HepG2 (cell line): Measurements from ENCODE around the gene FKBP5. TPM values are rescaled to one million over a fixed set of nuclear protein-coding genes. Genes with fewer than 3 reads are reported as not detected.

Source experiments
- ZFYVE20 ChIP-seq: sonication (generic); formaldehyde crosslinking; IDR thresholded peaks from 2 replicates; pipeline ENCODE4 v1.8.0; 2023; ENCODE audit warnings: low read depth, mild to moderate bottlenecking, moderate library complexity, missing genetic modification reagents, borderline replicate concordance
- polyA plus RNA-seq, 8 experiments: library from polyadenylated mRNA; depleted of rRNA in 3 of 8; stranded (reverse) in 7 of 8; unstranded in 1 of 8; fragments of >200 nt; fragmentation: Illumina TruSeq in 4 of 8; extraction: Trizol in 4 of 8; gene quantifications; 2 replicates each; pipeline versions ENCODE4 v1.2.1 to v1.2.3, GENCODE V29; 2011 to 2016; ENCODE audit warnings: low read depth in 4 of 8, missing spikeins in 1 of 8, mixed read lengths in 1 of 8; ENCODE audit not compliant: insufficient read depth in 1 of 8
- total RNA-seq, 5 experiments: library from RNA; depleted of rRNA; stranded (reverse); fragments of >200 nt; fragmentation: Illumina TruSeq; extraction: Trizol; gene quantifications; 2 replicates each; pipeline ENCODE4 v1.2.3, GENCODE V29; 2016; ENCODE audit warnings: low read depth in 1 of 5
- TF ChIP-seq, protein P1 (sequence below): sonication (generic); formaldehyde crosslinking; IDR thresholded peaks from one replicate; pipeline ENCODE4 v1.5.1; 2020; ENCODE audit warnings: mild to moderate bottlenecking, missing genetic modification reagents; ENCODE audit errors: not compliant biosample characterization
- TF ChIP-seq, protein P2 (sequence below): sonication (generic); formaldehyde crosslinking; IDR thresholded peaks from 2 replicates; pipeline ENCODE4 v1.5.1; 2020; ENCODE audit warnings: missing genetic modification reagents, mild to moderate bottlenecking, borderline replicate concordance

FKBP5 gene
- total and polyA plus RNA-seq, 2 of the 13 experiments (the other 11 are each of a cell fraction or from before 2014, with no cell fraction given) = 8.0 to 17.4 TPM

DNA sequence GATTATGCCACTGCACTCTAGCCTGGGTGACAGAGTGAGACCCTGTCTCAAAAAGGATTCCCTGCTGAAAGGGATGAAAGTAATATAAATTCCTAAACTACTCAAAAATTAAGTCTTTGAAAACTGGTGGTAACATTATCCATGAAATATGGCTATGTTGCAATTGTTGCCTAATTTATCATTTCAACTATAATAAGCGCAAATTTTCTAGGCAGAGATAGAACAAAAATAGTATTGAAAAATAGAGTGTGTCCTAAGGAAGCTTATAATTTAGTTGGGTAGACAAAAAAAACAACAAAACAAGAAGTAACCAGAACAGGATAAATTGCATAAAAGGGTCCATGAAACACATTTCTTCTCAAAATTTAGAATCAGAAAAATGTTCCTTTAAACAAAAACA is 68.0 kb downstream of the FKBP5 start (continued):
- TF ChIP-seq, protein P1, sequence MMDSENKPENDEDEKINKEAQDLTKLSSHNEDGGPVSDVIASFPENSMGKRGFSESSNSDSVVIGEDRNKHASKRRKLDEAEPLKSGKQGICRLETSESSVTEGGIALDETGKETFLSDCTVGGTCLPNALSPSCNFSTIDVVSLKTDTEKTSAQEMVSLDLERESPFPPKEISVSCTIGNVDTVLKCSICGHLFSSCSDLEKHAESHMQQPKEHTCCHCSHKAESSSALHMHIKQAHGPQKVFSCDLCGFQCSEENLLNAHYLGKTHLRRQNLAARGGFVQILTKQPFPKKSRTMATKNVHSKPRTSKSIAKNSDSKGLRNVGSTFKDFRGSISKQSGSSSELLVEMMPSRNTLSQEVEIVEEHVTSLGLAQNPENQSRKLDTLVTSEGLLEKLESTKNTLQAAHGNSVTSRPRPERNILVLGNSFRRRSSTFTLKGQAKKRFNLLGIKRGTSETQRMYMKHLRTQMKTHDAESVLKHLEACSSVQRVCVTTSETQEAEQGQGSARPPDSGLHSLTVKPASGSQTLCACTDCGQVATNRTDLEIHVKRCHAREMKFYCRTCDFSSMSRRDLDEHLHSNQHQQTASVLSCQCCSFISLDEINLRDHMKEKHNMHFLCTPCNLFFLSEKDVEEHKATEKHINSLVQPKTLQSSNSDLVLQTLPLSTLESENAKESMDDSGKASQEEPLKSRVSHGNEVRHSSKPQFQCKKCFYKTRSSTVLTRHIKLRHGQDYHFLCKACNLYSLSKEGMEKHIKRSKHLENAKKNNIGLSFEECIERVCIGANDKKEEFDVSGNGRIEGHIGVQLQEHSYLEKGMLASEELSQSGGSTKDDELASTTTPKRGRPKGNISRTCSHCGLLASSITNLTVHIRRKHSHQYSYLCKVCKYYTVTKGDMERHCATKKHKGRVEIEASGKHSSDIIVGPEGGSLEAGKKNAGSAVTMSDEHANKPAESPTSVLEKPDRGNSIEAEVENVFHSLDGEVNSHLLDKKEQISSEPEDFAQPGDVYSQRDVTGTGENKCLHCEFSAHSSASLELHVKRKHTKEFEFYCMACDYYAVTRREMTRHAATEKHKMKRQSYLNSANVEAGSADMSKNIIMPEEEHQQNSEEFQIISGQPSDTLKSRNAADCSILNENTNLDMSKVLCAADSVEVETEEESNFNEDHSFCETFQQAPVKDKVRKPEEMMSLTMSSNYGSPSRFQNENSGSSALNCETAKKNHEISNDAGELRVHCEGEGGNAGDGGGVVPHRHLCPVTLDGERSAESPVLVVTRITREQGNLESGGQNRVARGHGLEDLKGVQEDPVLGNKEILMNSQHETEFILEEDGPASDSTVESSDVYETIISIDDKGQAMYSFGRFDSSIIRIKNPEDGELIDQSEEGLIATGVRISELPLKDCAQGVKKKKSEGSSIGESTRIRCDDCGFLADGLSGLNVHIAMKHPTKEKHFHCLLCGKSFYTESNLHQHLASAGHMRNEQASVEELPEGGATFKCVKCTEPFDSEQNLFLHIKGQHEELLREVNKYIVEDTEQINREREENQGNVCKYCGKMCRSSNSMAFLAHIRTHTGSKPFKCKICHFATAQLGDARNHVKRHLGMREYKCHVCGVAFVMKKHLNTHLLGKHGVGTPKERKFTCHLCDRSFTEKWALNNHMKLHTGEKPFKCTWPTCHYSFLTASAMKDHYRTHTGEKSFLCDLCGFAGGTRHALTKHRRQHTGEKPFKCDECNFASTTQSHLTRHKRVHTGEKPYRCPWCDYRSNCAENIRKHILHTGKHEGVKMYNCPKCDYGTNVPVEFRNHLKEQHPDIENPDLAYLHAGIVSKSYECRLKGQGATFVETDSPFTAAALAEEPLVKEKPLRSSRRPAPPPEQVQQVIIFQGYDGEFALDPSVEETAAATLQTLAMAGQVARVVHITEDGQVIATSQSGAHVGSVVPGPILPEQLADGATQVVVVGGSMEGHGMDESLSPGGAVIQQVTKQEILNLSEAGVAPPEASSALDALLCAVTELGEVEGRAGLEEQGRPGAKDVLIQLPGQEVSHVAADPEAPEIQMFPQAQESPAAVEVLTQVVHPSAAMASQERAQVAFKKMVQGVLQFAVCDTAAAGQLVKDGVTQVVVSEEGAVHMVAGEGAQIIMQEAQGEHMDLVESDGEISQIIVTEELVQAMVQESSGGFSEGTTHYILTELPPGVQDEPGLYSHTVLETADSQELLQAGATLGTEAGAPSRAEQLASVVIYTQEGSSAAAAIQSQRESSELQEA (CRISPR knock-in tag) = no peak
- TF ChIP-seq ZFYVE20 (CRISPR knock-in tag) = no peak
- TF ChIP-seq, protein P2, sequence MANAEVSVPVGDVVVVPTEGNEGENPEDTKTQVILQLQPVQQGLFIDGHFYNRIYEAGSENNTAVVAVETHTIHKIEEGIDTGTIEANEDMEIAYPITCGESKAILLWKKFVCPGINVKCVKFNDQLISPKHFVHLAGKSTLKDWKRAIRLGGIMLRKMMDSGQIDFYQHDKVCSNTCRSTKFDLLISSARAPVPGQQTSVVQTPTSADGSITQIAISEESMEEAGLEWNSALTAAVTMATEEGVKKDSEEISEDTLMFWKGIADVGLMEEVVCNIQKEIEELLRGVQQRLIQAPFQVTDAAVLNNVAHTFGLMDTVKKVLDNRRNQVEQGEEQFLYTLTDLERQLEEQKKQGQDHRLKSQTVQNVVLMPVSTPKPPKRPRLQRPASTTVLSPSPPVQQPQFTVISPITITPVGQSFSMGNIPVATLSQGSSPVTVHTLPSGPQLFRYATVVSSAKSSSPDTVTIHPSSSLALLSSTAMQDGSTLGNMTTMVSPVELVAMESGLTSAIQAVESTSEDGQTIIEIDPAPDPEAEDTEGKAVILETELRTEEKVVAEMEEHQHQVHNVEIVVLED (CRISPR knock-in tag) = no peak
